WTC11 (cell line): Measurements from ENCODE around the gene GRIN2A. TPM values are rescaled to one million over a fixed set of nuclear protein-coding genes. Genes with fewer than 3 reads are reported as not detected.

Source experiments
- ATAC-seq: fragments of 200-7000 bp; cut with Tn5 transposase; 2 replicates; pipeline ENCODE4 v1.10.0; 2021; ENCODE audit warnings: mild to moderate bottlenecking, moderate library complexity
- CTCF ChIA-PET: fragments of 300-600 bp; sonication (Branson Sonifier 250); formaldehyde crosslinking; loops from one replicate; lab custom pipeline; 2021; ENCODE audit warnings: antibody characterized with exemption; lab: Charles Lee
- POLR2A ChIA-PET: fragments of 350-600 bp; sonication (Branson Sonifier 250); formaldehyde crosslinking; loops from one replicate; lab custom pipeline; 2021; ENCODE audit warnings: antibody characterized with exemption; lab: Charles Lee
- DNase-seq: peaks from one replicate; pipeline ENCODE4 v3.0.0; 2021; ENCODE audit warnings: low spot score
- H3K27ac Mint-ChIP-seq: 2 replicates; pipeline ENCODE4 v1.8.0; 2021; ENCODE audit warnings: mixed read lengths
- H3K27me3 Mint-ChIP-seq: 2 replicates; pipeline ENCODE4 v1.8.0; 2021; ENCODE audit warnings: low read depth, mild to moderate bottlenecking, moderate library complexity, mixed read lengths
- H3K36me3 Mint-ChIP-seq: 2 replicates; pipeline ENCODE4 v1.8.0; 2021; ENCODE audit warnings: mixed read lengths
- H3K4me1 Mint-ChIP-seq: 2 replicates; pipeline ENCODE4 v1.8.0; 2022; ENCODE audit warnings: mixed read lengths
- H3K4me3 Mint-ChIP-seq: 2 replicates; pipeline ENCODE4 v1.8.0; 2021; ENCODE audit warnings: mild to moderate bottlenecking, moderate library complexity, mixed read lengths
- H3K9me3 Mint-ChIP-seq: 2 replicates; pipeline ENCODE4 v1.8.0; 2021; ENCODE audit warnings: mixed read lengths
- CBFB ChIP-seq: sonication (generic); formaldehyde crosslinking; IDR thresholded peaks from 2 replicates; pipeline ENCODE4 v1.8.1; 2022; ENCODE audit warnings: mild to moderate bottlenecking, low read depth, missing genetic modification reagents
- FOXJ3 ChIP-seq: sonication (generic); formaldehyde crosslinking; IDR thresholded peaks from 2 replicates; pipeline ENCODE4 v1.9.0; 2021; ENCODE audit warnings: missing genetic modification reagents, mild to moderate bottlenecking, borderline replicate concordance
- JAZF1 ChIP-seq: fragments of 250-450 bp; sonication (Bioruptor Pico); IDR thresholded peaks from 2 replicates; pipeline ENCODE4 v1.9.0; 2021; ENCODE audit warnings: moderate library complexity, mild to moderate bottlenecking, inconsistent platforms
- KAT7 ChIP-seq: sonication (generic); formaldehyde crosslinking; IDR thresholded peaks from 2 replicates; pipeline ENCODE4 v1.8.1; 2023; ENCODE audit warnings: missing genetic modification reagents, mild to moderate bottlenecking, borderline replicate concordance
- MAX ChIP-seq: sonication (generic); formaldehyde crosslinking; IDR thresholded peaks from 2 replicates; pipeline ENCODE4 v1.8.0; 2022; ENCODE audit warnings: mild to moderate bottlenecking, missing genetic modification reagents
- MYBL2 ChIP-seq: sonication (generic); formaldehyde crosslinking; IDR thresholded peaks from 2 replicates; pipeline ENCODE4 v1.8.1; 2023; ENCODE audit warnings: mild to moderate bottlenecking, moderate library complexity, missing genetic modification reagents
- NFYB ChIP-seq: sonication (generic); formaldehyde crosslinking; conservative IDR thresholded peaks from 2 replicates; pipeline ENCODE4 v1.8.0; 2022; ENCODE audit warnings: low read depth, missing genetic modification reagents
- NR3C1 ChIP-seq: sonication (generic); formaldehyde crosslinking; conservative IDR thresholded peaks from 2 replicates; pipeline ENCODE4 v1.8.1; 2023; ENCODE audit warnings: low read depth, mild to moderate bottlenecking, missing genetic modification reagents
- PRRX2 ChIP-seq: fragments of 250-450 bp; sonication (Bioruptor Pico); IDR thresholded peaks from 2 replicates; pipeline ENCODE4 v1.8.0; 2021; ENCODE audit warnings: mild to moderate bottlenecking
- RELA ChIP-seq: sonication (generic); formaldehyde crosslinking; IDR thresholded peaks from 2 replicates; pipeline ENCODE4 v1.8.1; 2022; ENCODE audit warnings: missing genetic modification reagents, mild to moderate bottlenecking, borderline replicate concordance
- SMAD4 ChIP-seq: sonication (generic); formaldehyde crosslinking; IDR thresholded peaks from 2 replicates; pipeline ENCODE4 v1.8.0; 2022; ENCODE audit warnings: mild to moderate bottlenecking, missing genetic modification reagents
- TP53 ChIP-seq: sonication (generic); formaldehyde crosslinking; IDR thresholded peaks from 2 replicates; pipeline ENCODE4 v1.8.1; 2023; ENCODE audit warnings: mild to moderate bottlenecking, missing genetic modification reagents
- USF1 ChIP-seq: sonication (generic); formaldehyde crosslinking; IDR thresholded peaks from 2 replicates; pipeline ENCODE4 v1.8.0; 2022; ENCODE audit warnings: mild to moderate bottlenecking, missing genetic modification reagents
- ZMAT4 ChIP-seq: fragments of 250-450 bp; sonication (Bioruptor Pico); IDR thresholded peaks from 2 replicates; pipeline ENCODE4 v1.9.0; 2021; ENCODE audit warnings: mild to moderate bottlenecking
- ZNF121 ChIP-seq: sonication (generic); formaldehyde crosslinking; IDR thresholded peaks from 2 replicates; pipeline ENCODE4 v1.8.0; 2023; ENCODE audit warnings: missing genetic modification reagents
- ZNF263 ChIP-seq: sonication (generic); formaldehyde crosslinking; IDR thresholded peaks from 2 replicates; pipeline ENCODE4 v1.8.1; 2022; ENCODE audit warnings: low read depth, mild to moderate bottlenecking, moderate library complexity, missing genetic modification reagents
- ZNF396 ChIP-seq: fragments of 250-450 bp; sonication (Bioruptor Pico); IDR thresholded peaks from 2 replicates; pipeline ENCODE4 v1.8.0; 2021; ENCODE audit warnings: mild to moderate bottlenecking, moderate library complexity, borderline replicate concordance
- ZNF425 ChIP-seq: fragments of 250-450 bp; sonication (Bioruptor Pico); conservative IDR thresholded peaks from 2 replicates; pipeline ENCODE4 v1.9.0; 2021; ENCODE audit warnings: mild to moderate bottlenecking
- total RNA-seq: library from RNA; stranded (reverse); gene quantifications from 3 replicates; pipeline ENCODE4 v1.2.3, GENCODE V29; 2021
- TF ChIP-seq, protein P1 (sequence below): fragments of 250-450 bp; sonication (Bioruptor Pico); IDR thresholded peaks from 2 replicates; pipeline ENCODE4 v2.1.2; 2022; ENCODE audit warnings: mild to moderate bottlenecking, moderate library complexity
- TF ChIP-seq, protein P2 (sequence below): sonication (generic); formaldehyde crosslinking; IDR thresholded peaks from 2 replicates; pipeline ENCODE4 v1.8.1; 2022; ENCODE audit warnings: mild to moderate bottlenecking, missing genetic modification reagents, moderate library complexity, borderline replicate concordance
- TF ChIP-seq, protein P3 (sequence below): sonication (generic); formaldehyde crosslinking; IDR thresholded peaks from 2 replicates; pipeline ENCODE4 v1.8.0; 2022; ENCODE audit warnings: mild to moderate bottlenecking, missing genetic modification reagents

Gene GRIN2A
- total RNA-seq, 1 experiment from 2014 or later: 3.5 TPM

GRCh38 chr16:9713156-9713555, 469.1 kb downstream of the GRIN2A start:
- DNase-seq: no peak
- ChIA-PET POLR2A (no interaction called here), CTCF (interaction anchor here (0.8 to 1.0 kb wide), 3 partner anchors 9 to 65 kb away, joined by 3 to 4 read pairs (median 3); no protein-coding TSS in a partner anchor)
- ATAC-seq: peak; percentile 41; the same call in 1 of the 2 replicates
- TF ChIP-seq ZNF263 (CRISPR knock-in tag) (no peak), ZNF396 (CRISPR knock-in tag) (no peak), USF1 (CRISPR knock-in tag) (no peak), NR3C1 (CRISPR knock-in tag) (no peak), SMAD4 (no peak), RELA (CRISPR knock-in tag) (no peak), JAZF1 (CRISPR knock-in tag) (no peak), KAT7 (CRISPR knock-in tag) (no peak), ZNF121 (no peak), NFYB (CRISPR knock-in tag) (no peak)
- TF ChIP-seq, protein P1, sequence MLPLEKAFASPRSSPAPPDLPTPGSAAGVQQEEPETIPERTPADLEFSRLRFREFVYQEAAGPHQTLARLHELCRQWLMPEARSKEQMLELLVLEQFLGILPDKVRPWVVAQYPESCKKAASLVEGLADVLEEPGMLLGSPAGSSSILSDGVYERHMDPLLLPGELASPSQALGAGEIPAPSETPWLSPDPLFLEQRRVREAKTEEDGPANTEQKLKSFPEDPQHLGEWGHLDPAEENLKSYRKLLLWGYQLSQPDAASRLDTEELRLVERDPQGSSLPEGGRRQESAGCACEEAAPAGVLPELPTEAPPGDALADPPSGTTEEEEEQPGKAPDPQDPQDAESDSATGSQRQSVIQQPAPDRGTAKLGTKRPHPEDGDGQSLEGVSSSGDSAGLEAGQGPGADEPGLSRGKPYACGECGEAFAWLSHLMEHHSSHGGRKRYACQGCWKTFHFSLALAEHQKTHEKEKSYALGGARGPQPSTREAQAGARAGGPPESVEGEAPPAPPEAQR (CRISPR knock-in tag): no peak
- TF ChIP-seq, protein P2, sequence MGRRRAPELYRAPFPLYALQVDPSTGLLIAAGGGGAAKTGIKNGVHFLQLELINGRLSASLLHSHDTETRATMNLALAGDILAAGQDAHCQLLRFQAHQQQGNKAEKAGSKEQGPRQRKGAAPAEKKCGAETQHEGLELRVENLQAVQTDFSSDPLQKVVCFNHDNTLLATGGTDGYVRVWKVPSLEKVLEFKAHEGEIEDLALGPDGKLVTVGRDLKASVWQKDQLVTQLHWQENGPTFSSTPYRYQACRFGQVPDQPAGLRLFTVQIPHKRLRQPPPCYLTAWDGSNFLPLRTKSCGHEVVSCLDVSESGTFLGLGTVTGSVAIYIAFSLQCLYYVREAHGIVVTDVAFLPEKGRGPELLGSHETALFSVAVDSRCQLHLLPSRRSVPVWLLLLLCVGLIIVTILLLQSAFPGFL (CRISPR knock-in tag): no peak
- peaks cover 25% of the 10 kb centered on the region for H3K4me1 Mint-ChIP-seq
- peaks cover 39% of the 10 kb centered on the region for H3K36me3 Mint-ChIP-seq
- no peak overlapping the region for H3K4me3 Mint-ChIP-seq
- H3K9me3 Mint-ChIP-seq: peaks cover 8% of the 10 kb centered on the region
- no peaks in the 10 kb centered on the region; the same call in 1 of the 2 replicates for H3K27me3 Mint-ChIP-seq
- no peak overlapping the region; the same call in 1 of the 2 replicates for H3K27ac Mint-ChIP-seq

DNA sequence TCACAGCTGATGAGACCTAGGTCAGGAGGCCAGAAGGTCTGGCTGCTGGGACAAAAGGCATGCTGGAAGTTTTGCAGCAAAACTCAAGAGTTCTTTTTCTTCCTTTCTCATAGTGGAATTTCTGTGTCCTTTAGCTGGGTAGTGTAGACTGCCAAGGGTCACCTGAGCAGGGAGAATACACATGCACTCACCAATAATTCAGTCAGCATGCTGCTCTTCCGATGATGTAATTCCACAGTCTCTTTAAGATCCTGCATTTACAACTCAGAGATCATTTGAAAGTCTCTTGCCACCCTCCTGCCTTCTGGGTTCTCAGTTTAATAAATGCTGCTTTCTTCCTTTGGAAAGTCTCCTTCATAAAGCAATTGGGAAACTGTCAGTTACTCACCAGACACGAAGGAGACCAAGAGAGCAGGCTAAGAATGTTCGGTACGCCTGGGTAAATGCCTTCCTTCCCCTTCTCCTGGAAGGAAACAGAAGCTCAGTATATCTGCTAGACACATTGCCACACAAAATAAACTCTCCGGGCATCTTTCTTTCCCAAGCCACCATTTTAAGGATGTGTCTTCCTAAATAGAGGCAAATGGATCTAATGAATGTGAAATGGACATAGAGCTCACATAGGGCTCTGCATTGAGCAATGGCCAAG, 473.1 kb downstream of the GRIN2A start:
- peaks cover 21% of the 10 kb centered on the region for H3K36me3 Mint-ChIP-seq
- peaks cover 36% of the 10 kb centered on the region for H3K4me1 Mint-ChIP-seq
- H3K4me3 Mint-ChIP-seq: no peak overlapping the region
- ATAC-seq (no peak), DNase-seq (no peak)
- CTCF ChIA-PET: no interaction called here
- no peak overlapping the region for H3K27ac Mint-ChIP-seq
- POLR2A ChIA-PET: no interaction called here
- peaks cover 12% of the 10 kb centered on the region for H3K9me3 Mint-ChIP-seq
- TF ChIP-seq CBFB (CRISPR knock-in tag) (no peak), ZNF263 (CRISPR knock-in tag) (no peak), ZNF396 (CRISPR knock-in tag) (no peak), MYBL2 (CRISPR knock-in tag) (no peak), ZMAT4 (CRISPR knock-in tag) (no peak), ZNF425 (CRISPR knock-in tag) (no peak), KAT7 (CRISPR knock-in tag) (no peak), PRRX2 (no peak), FOXJ3 (CRISPR knock-in tag) (no peak), ZNF121 (no peak), TP53 (CRISPR knock-in tag) (no peak), MAX (CRISPR knock-in tag) (no peak)
- TF ChIP-seq, protein P3, sequence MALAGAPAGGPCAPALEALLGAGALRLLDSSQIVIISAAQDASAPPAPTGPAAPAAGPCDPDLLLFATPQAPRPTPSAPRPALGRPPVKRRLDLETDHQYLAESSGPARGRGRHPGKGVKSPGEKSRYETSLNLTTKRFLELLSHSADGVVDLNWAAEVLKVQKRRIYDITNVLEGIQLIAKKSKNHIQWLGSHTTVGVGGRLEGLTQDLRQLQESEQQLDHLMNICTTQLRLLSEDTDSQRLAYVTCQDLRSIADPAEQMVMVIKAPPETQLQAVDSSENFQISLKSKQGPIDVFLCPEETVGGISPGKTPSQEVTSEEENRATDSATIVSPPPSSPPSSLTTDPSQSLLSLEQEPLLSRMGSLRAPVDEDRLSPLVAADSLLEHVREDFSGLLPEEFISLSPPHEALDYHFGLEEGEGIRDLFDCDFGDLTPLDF: no peak
- no peaks in the 10 kb centered on the region; the same call in 1 of the 2 replicates for H3K27me3 Mint-ChIP-seq
